HUES6 (cell line): ENCODE results near the gene HOXB9.
A peak's percentile ranks its signal among the peaks of the same experiment; 100 is the strongest.

Experiments used
- H3K27ac ChIP-seq: 2 replicates; pipeline ENCODE4 v1.7.0; 2013; ENCODE audit warnings: low read depth, mild to moderate bottlenecking, low read length, inconsistent platforms
- H3K27me3 ChIP-seq: 2 replicates; pipeline ENCODE4 v1.6.1; 2013; ENCODE audit warnings: low read length; ENCODE audit not compliant: control insufficient read depth, insufficient read depth
- H3K36me3 ChIP-seq: 2 replicates; pipeline ENCODE4 v1.6.1; 2013; ENCODE audit warnings: low read length; ENCODE audit not compliant: control insufficient read depth, insufficient read depth
- H3K4me1 ChIP-seq: 2 replicates; pipeline ENCODE4 v1.6.1; 2013; ENCODE audit warnings: low read length; ENCODE audit not compliant: control insufficient read depth, insufficient read depth
- H3K4me3 ChIP-seq: 2 replicates; pipeline ENCODE4 v1.5.1; 2013; ENCODE audit warnings: low read depth, low read length
- H3K9ac ChIP-seq: one replicate; pipeline ENCODE4 v1.6.1; 2013; ENCODE audit warnings: mild to moderate bottlenecking, low read length
- H3K9me3 ChIP-seq: 2 replicates; pipeline ENCODE4 v1.6.1; 2013; ENCODE audit warnings: low read depth, low read length; ENCODE audit not compliant: control insufficient read depth, insufficient read depth

HOXB9 gene

DNA sequence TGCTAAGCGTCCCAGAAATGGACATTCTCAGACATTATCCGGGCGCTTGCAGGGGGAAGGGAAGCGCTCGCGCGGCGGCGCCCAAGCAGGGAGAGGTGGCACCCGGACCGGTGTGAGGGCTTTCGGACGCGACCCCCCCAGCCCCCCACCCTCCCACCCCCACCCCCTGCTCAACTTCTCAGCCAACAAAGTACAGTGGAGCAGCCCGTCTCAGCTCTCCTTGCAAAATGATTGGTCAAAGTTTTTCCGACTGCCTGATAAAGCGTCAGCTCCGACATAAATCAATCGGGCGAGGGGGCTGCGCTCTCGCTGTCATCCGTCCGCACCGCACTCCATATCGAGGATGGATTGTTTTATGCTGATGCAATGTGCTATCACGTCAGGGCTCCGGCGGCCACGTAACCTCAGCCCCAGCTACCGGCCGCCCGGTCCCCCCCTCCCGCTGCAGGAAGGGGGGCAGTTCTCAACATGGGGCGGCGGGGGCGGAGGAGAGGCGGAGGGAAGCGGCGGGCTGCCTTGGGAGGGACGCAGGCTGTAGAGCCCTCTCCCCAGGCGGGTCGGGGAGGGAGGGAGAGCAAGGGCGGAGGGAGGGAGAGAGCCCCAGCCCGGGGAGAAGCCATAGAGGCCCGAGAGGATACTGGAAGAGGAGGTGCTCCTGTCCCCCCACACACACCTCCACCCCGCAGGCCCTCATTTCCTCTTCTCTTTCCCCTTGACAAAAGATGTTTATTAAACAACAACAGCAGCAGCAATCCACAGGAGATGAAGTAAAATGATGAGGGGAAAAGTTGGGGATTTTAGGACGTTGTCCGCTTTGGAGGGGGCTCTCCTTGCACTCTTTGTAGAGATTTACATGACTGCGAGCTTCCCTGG, at the start of gene HOXB9:
Gene HOXB9, minus strand, starts transcription at position 114 of the 873 bp plus-strand sequence. Its CDS starts 89 bp downstream, at position 25.
- peak within 1 kb of the TSS; percentile 83 for H3K9ac ChIP-seq
- H3K27me3 ChIP-seq = peaks cover 100% of the 10 kb centered on the region
- peaks cover 7% of the 10 kb centered on the region; the same call in 1 of the 2 replicates for H3K4me1 ChIP-seq
- H3K27ac ChIP-seq = peak within 1 kb of the TSS; percentile 29; the same call in 1 of the 2 replicates
- no peaks in the 10 kb centered on the region for H3K9me3 ChIP-seq
- H3K4me3 ChIP-seq = peak within 1 kb of the TSS; percentile 58
- H3K36me3 ChIP-seq = no peaks in the 10 kb centered on the region

- no peaks in the 10 kb centered on the region for H3K9me3 ChIP-seq
- H3K36me3 ChIP-seq = no peaks in the 10 kb centered on the region
- no peak overlapping the region for H3K9ac ChIP-seq
- H3K27ac ChIP-seq = no peak overlapping the region
- H3K27me3 ChIP-seq = peaks cover 51% of the 10 kb centered on the region
- no peaks in the 10 kb centered on the region for H3K4me1 ChIP-seq
- H3K4me3 ChIP-seq = no peak overlapping the region
Measured at GRCh38 chr17:48672340-48672739, 46.2 kb upstream of the HOXB9 start.

- H3K9me3 ChIP-seq = no peaks in the 10 kb centered on the region
- H3K4me1 ChIP-seq = no peaks in the 10 kb centered on the region
- H3K4me3 ChIP-seq = peak overlapping the region; percentile 41
- peaks cover 45% of the 10 kb centered on the region for H3K27me3 ChIP-seq
- H3K9ac ChIP-seq = no peak overlapping the region
- no peaks in the 10 kb centered on the region for H3K36me3 ChIP-seq
- H3K27ac ChIP-seq = no peak overlapping the region
Measured at GRCh38 chr17:48671697-48672171, 45.6 kb upstream of the HOXB9 start.

DNA sequence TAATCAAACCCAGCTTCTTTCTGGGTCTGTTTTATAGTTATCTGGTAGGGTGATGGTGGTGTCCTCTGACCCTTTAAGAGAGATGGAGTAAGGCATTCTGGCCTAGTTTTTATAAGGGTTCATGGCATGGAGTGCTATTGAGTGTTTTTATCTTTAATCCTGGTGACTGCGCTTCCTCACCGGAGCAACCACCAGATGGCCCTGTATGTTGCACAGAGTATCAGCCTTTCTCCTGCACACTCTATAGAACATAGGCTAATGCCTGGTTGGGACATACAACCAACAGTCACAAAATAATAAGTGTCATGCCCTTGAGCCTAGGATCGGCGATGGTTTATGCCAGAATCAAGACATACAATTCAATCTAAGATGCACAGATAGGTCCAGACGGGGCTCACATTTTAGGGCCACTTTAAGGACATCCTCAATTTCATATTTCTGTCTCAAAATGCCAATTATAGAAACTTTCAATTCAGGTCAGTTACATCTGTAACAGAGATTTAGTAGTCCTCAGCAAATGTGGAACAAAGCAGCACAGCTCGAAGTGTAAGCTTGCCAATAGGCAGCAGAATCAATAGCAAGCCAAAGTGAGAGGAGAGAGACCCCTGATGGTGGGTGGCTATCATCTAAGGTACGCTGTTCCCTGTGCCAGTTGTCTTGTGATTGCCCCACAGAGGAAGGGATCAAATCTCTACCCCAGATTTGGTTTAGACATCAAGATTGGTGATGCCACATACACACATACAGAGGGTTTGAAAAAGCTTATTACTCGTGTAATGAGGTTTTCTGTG, 37.2 kb upstream of the HOXB9 start:
- no peak overlapping the region for H3K27ac ChIP-seq
- no peak overlapping the region for H3K4me3 ChIP-seq
- no peaks in the 10 kb centered on the region for H3K4me1 ChIP-seq
- no peaks in the 10 kb centered on the region for H3K36me3 ChIP-seq
- no peak overlapping the region for H3K9ac ChIP-seq
- peaks cover 7% of the 10 kb centered on the region; the same call in 1 of the 2 replicates for H3K9me3 ChIP-seq
- H3K27me3 ChIP-seq = peaks cover 19% of the 10 kb centered on the region; the same call in 1 of the 2 replicates

DNA sequence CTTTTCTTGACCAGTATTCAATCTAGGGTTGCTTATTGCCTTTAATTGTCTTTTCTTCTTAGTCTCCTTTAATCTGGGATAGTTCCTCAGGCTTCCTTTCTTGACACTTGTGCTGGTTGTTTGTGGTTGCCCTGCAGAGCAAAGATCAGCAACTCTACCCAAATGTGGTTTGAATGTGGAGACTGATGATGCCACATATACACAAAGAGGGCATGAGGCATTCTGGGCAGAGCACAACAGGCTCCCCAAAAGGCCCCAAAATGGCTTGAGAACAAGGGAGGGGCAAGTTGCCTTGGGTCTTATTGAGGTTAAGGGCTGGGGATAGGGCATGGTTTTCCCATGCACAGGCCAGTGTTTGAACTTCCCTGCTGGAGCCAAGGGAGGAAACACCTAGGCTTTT, 29.8 kb upstream of the HOXB9 start:
- Histone ChIP-seq H3K4me3 (no peak overlapping the region), H3K27me3 (peaks cover 40% of the 10 kb centered on the region), H3K9ac (no peak overlapping the region)

DNA sequence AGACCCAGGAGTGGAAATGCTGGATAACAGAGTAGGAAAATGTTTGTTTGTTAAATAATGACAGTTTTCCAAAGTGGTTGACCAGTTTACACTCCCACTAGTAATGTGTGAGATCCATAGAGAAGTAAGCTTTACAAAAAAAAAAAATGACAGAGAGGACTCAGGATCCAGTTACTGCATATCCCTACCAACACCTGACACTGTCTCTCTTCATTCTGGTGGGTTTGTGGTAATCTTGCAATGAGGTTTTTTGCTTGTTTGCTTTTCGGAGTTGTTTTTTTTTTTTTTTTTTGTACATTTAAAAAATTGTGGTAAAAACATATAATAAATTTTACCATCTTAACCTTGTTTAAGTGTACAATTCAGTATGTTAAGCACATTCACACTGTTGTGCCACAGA, 23.6 kb upstream of the HOXB9 start:
- H3K9ac ChIP-seq = no peak overlapping the region
- H3K9me3 ChIP-seq = no peaks in the 10 kb centered on the region
- peaks cover 8% of the 10 kb centered on the region for H3K4me1 ChIP-seq
- H3K27ac ChIP-seq = no peak overlapping the region
- no peaks in the 10 kb centered on the region for H3K36me3 ChIP-seq
- no peak overlapping the region for H3K4me3 ChIP-seq
- H3K27me3 ChIP-seq = peaks cover 70% of the 10 kb centered on the region

More for the DNA sequence above, 29.8 kb upstream of the HOXB9 start:
- no peaks in the 10 kb centered on the region for H3K36me3 ChIP-seq
- no peak overlapping the region for H3K27ac ChIP-seq
- peaks cover 7% of the 10 kb centered on the region; the same call in 1 of the 2 replicates for H3K9me3 ChIP-seq
- H3K4me1 ChIP-seq = no peaks in the 10 kb centered on the region

DNA sequence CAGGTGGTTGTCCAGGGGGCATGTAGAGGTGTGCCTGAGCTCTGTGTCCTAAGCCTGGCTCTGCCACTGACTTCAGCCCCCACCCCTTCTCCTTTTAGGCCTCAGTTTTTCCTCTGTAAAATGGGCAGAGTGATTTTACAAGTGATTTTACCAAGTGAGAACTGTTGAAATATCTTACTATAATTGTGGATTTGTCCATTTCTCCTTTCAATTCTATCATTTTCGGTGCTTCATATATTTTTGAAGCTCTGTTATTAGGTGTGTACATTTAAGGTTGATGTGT, 21.7 kb upstream of the HOXB9 start:
- no peak overlapping the region for H3K9ac ChIP-seq

DNA sequence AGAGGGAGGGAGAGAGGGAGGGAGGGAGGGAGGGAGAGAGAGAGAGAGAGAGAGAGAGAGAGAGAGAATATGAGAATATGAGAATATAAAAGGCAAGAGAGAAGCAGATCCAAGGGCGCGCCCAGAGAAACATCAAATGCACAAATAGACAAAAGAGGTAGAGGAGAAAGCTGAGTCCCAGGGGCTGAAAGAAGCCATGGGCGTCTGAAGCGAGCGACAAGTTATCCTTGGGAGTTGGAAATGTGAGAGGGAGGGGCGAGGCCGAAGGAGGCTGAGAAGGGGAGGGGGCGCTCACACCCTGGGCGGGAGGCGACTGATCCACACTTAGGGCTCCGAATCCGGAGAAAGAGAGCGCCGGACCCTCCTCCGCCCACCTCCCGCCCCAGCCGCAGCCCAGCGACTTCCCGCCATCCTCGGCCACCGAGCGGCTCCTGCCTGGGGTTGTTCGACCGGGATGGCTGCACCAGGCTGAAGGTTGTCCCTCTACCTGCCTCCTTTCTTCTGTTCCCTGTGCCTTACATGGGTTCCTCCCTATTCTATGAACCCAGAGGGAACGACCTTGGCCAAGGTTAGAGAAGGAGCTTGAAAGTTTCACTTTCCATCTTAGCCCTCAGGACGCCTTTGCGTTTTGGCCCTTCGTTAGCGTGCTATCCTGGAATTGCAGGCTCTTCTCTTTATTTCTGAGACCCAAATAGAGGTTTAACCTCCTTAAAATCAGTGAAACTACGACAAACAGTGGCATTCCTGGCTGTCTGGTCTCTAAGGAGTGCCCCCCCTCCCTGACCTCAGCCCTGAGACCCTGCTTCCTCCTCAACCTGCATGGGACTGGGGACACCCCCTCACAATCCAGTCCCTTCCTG, 21.2 kb upstream of the HOXB9 start:
- Histone ChIP-seq H3K9ac (no peak overlapping the region), H3K27me3 (peaks cover 87% of the 10 kb centered on the region), H3K27ac (no peak overlapping the region), H3K36me3 (no peaks in the 10 kb centered on the region), H3K4me3 (peak overlapping the region; percentile 54), H3K4me1 (peaks cover 8% of the 10 kb centered on the region), H3K9me3 (no peaks in the 10 kb centered on the region)

More for the DNA sequence above, 21.7 kb upstream of the HOXB9 start:
- Histone ChIP-seq H3K27me3 (peaks cover 86% of the 10 kb centered on the region), H3K36me3 (no peaks in the 10 kb centered on the region), H3K4me1 (peaks cover 8% of the 10 kb centered on the region), H3K4me3 (peak overlapping the region; percentile 54), H3K9me3 (no peaks in the 10 kb centered on the region), H3K27ac (no peak overlapping the region)

DNA sequence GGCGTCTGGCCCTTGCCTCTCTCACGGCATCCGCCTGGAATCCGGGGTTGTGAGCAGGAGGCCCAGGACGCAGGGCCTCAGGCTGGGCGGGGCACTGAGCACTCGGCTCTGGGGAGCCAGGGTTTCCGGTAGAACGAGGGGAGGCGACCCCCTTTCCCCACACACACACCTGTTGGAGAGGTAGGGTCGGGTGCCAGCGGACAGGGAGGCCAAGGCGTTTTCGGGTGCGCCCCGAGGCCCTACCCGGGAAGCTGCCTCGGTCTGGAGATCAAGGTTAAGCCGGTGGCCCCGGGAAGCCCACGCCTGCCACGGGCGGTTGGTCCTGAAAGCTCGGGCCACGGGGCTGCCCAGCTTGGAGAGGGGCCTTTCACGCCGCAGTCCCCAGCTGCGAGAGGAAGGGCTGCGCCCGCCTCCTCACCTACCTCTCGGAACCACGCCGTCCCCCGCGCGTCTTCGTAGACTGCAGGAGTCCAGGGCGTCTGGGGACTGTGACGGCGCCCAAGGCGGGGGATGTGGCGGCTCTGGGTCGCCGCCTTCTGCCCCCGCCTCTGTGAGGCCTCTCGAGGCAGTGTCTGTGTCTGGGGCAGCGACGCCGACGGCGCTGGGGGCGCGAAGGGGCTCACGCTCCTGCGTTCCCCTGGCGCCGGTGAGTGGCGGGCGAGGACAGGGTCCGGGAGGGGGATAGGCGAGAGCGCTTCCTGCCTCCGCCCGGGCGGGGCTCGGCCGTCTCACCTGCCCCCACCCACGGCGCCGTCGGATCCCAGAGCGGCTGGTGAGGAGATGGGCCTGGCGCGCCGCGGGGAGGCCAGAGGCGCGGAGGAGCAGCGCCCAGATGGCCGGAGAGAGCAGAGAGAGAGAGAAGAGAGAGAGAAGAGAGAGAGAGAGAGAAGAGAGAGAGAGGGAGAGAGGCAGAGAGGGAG, 20.3 kb upstream of the HOXB9 start:
- Histone ChIP-seq H3K27ac (no peak overlapping the region), H3K9ac (peak overlapping the region; percentile 68), H3K9me3 (no peaks in the 10 kb centered on the region), H3K4me1 (peaks cover 13% of the 10 kb centered on the region), H3K27me3 (peaks cover 90% of the 10 kb centered on the region), H3K4me3 (peak overlapping the region; percentile 54), H3K36me3 (no peaks in the 10 kb centered on the region)
